Upper lobe of left lung (tissue), 4 donors: ENCODE measurements around the gene RNF207.

Experiments used
- POLR2A ChIP-seq, 4 donors: fragments of 450-650 bp; IDR thresholded peaks; one replicate each; pipeline ENCODE4 v1.5.1; 2016 to 2017; ENCODE audit warnings: antibody characterized with exemption in 4 of 4, mild to moderate bottlenecking in 2 of 4
- POLR2AphosphoS5 ChIP-seq, 2 donors: sonication (generic); formaldehyde crosslinking; IDR thresholded peaks; one replicate each; pipeline ENCODE4 v1.5.1; 2017; ENCODE audit warnings: antibody characterized with exemption in 2 of 2

DNA sequence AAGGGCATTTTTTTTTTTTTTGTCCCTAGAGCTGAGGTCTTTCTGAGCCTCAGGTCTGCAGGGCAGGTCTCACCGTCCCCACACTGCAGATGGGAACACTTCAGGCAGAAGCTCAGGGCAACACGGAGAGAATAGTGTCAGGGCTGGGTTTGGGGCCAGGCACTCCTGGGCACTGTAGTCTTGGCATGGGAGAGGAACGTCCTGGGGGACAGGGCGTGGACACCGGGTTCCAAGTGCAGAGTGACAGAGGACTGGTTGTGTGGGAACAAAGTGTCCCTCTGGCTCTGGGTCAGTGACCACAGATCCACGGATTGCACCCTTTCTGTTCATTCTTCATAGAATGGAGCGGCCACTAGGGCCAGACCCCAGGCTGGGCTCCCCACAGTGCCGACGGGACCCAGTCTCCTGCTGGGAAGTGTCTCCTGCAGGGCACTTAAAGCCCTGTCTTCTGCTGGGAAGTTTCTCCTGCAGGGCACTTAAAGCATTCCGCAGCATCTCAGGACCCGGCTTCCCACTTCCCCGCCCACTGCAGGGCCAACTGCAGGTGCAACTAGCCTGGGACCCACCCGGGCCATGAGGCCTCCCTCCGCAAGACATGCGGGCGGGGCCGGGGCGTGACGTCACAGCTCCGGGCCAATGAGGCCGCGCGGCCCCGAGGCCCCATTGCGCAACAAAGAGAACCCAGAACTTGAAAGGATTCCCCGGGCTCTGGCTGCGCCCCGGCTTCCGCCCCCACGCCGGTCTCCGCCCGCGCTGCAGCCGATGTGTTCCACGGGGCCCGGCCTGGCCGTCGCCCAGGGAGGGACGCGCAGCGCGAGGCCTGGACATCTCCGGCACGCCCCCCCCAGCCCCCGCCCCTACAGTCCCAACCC, 53.8 kb downstream of the RNF207 start:
- TF ChIP-seq POLR2AphosphoS5 (IDR thresholded peaks at IDR 0.05) (no peak), POLR2A (IDR thresholded peaks at IDR 0.05) (no peak)
